NCI-H1105 treated with DMSO at 0.1 percent for 48 hours (cell line): Measurements from ENCODE around the gene PRTFDC1.

Experiments used
- DNase-seq: peaks from one replicate; lab custom pipeline; 2025; lab: John Stamatoyannopoulos, UW

Gene PRTFDC1

GRCh38 chr10:24902400-24902728, 50.0 kb downstream of the PRTFDC1 start:
- no peak for DNase-seq

GRCh38 chr10:24901686-24902399, 50.6 kb downstream of the PRTFDC1 start:
- DNase-seq, result no peak

GRCh38 chr10:24900888-24901685, 51.3 kb downstream of the PRTFDC1 start:
- DNase-seq, result no peak

GRCh38 chr10:24899571-24899970, 52.8 kb downstream of the PRTFDC1 start:
- no peak for DNase-seq

GRCh38 chr10:24898501-24898900, 53.9 kb downstream of the PRTFDC1 start:
- DNase-seq, result no peak

- DNase-seq, result no peak
These were observed 55.0 kb downstream of the PRTFDC1 start for GRCh38 chr10:24897326-24897926.

- no peak for DNase-seq
These were observed 57.7 kb downstream of the PRTFDC1 start for GRCh38 chr10:24894728-24895127.

- no peak for DNase-seq
These were observed 58.1 kb downstream of the PRTFDC1 start for GRCh38 chr10:24894309-24894708.

GRCh38 chr10:24893127-24893526, 59.3 kb downstream of the PRTFDC1 start:
- no peak for DNase-seq

- DNase-seq, result peak; percentile 2
These were observed 60.6 kb downstream of the PRTFDC1 start for GRCh38 chr10:24891823-24892222.

- DNase-seq, result no peak
These were observed 62.8 kb downstream of the PRTFDC1 start for GRCh38 chr10:24889639-24890038.

GRCh38 chr10:24887855-24888231, 64.6 kb downstream of the PRTFDC1 start:
- no peak for DNase-seq

- DNase-seq, result no peak
These were observed 66.1 kb downstream of the PRTFDC1 start for GRCh38 chr10:24886290-24886680.

- DNase-seq, result no peak
These were observed 66.7 kb downstream of the PRTFDC1 start for GRCh38 chr10:24885551-24886289.

- no peak for DNase-seq
These were observed 67.6 kb downstream of the PRTFDC1 start for GRCh38 chr10:24884793-24885192.

GRCh38 chr10:24884316-24884715, 68.1 kb downstream of the PRTFDC1 start:
- DNase-seq, result no peak

- no peak for DNase-seq
These were observed 69.2 kb downstream of the PRTFDC1 start for GRCh38 chr10:24883176-24883575.

GRCh38 chr10:24882047-24882698, 70.2 kb downstream of the PRTFDC1 start:
- no peak for DNase-seq

- DNase-seq, result no peak
These were observed 72.5 kb downstream of the PRTFDC1 start for GRCh38 chr10:24879861-24880260.

GRCh38 chr10:24874133-24874532, 78.3 kb downstream of the PRTFDC1 start:
- no peak for DNase-seq

GRCh38 chr10:24873281-24873683, 79.1 kb downstream of the PRTFDC1 start:
- no peak for DNase-seq

GRCh38 chr10:24872790-24873182, 79.6 kb downstream of the PRTFDC1 start:
- no peak for DNase-seq
